ENCODE data around the gene PAIP2. TPM values are rescaled to one million over a fixed set of nuclear protein-coding genes. Genes with fewer than 3 reads are reported as not detected.
"Not testable (repeated sequence)": the region's sequence is repeated elsewhere in the genome, so short reads cannot be mapped to it uniquely, and the experiment has no call there.

PAIP2 gene
- total and polyA plus RNA-seq, 2 of the 4 experiments (the other 2 are of a cell fraction), result 41.9 to 59.5 TPM

- H4K5ac ChIP-seq (ENCODE audit: low read depth, low read length); H2BK20ac ChIP-seq (ENCODE audit: low read depth, low read length); H2AFZ ChIP-seq (replicated peaks; ENCODE audit: low read length, poor library complexity); H3K27ac ChIP-seq (ENCODE audit: insufficient read depth, low read length); H3K9me1 ChIP-seq (ENCODE audit: insufficient read depth, low read length); H2AK9ac ChIP-seq (replicated peaks; ENCODE audit: low read depth, low read length, poor library complexity); H4K91ac ChIP-seq (ENCODE audit: insufficient read depth, low read depth, low read length); H3K36me3 ChIP-seq (ENCODE audit: control insufficient read depth, insufficient read depth, low read length); H3K27me3 ChIP-seq (ENCODE audit: control insufficient read depth, insufficient read depth, low read length); H3K4me1 ChIP-seq (ENCODE audit: control insufficient read depth, insufficient read depth, low read length); H2AK5ac ChIP-seq (ENCODE audit: low read depth, low read length); dilution Hi-C loops (cut with HindIII; ENCODE audit: low sequenced_read_pairs, unreplicated experiment); H3K9ac ChIP-seq (ENCODE audit: low read depth, low read length); H2BK15ac ChIP-seq (ENCODE audit: low read depth, low read length); ATAC-seq (ENCODE audit: low read depth); H3K14ac ChIP-seq (replicated peaks; ENCODE audit: low read depth, low read length); H3K4me3 ChIP-seq (ENCODE audit: insufficient read depth, low read depth, low read length); H3K18ac ChIP-seq (ENCODE audit: low read depth, low read length); H3K9me3 ChIP-seq (ENCODE audit: control insufficient read depth, insufficient read depth, low read length); DNase-seq; BruUV-seq (replicated peaks); CTCF ChIA-PET; in situ Hi-C loops (cut with MboI; ENCODE audit: low sequenced_read_pairs); H2BK5ac ChIP-seq (ENCODE audit: low read depth, low read length, poor library complexity, severe bottlenecking); intact Hi-C loops (cut with micrococcal nuclease); H2BK120ac ChIP-seq (ENCODE audit: low read depth, low read length); H3K4ac ChIP-seq (ENCODE audit: low read depth, low read length); H3K23ac ChIP-seq (ENCODE audit: low read depth, low read length); H3K56ac ChIP-seq (ENCODE audit: extremely low read depth, insufficient read depth, low read length); H3K4me2 ChIP-seq (ENCODE audit: low read depth, low read length); H4K8ac ChIP-seq (ENCODE audit: low read depth in 2 of 2, low read length in 2 of 2): not testable (repeated sequence)
- H3K79me1 ChIP-seq (ENCODE audit: low read depth in 1 of 2, low read length in 2 of 2), result peaks cover 0 to 50% of the 10 kb centered on the region in 2 experiments; a peak in 3 of 4 replicates
- POLR2A ChIA-PET (ENCODE audit: unreplicated experiment), result interaction anchor here (0.6 kb wide), 1 partner anchor 12 kb away, joined by 3 read pairs; no protein-coding TSS in a partner anchor
- H4K20me1 ChIP-seq (ENCODE audit: insufficient read depth, low read length), result peaks cover 88% of the 10 kb centered on the region
- WGBS, 2 experiments (ENCODE audit: extremely low coverage in 2 of 2, insufficient read length in 1 of 2), result no CpG with 5 or more reads among the region's 8 CpGs
Measured at GRCh38 chr5:139345442-139345841, 3.8 kb downstream of the PAIP2 start.

DNA sequence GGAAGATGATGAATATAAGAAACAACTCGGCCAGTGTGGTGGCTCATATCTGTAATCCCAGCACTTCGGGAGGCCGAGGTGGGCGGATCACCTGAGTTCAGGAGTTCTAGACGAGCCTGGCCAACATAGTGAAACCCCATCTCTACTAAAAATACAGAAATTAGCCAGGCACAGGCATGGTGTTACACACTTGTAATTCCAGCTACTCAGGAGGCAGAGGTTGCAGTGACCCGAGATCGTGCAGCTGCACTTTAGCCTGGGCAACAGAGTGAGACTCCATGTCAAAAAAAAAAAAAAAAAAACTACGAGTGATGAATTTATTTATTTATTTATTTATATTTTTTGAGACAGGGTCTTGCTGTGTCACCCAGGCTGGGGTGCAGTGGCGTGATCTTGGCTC, 6.2 kb downstream of the PAIP2 start:
- ATAC-seq (ENCODE audit: low read depth); H3K14ac ChIP-seq (replicated peaks; ENCODE audit: low read depth, low read length); H2AK5ac ChIP-seq (ENCODE audit: low read depth, low read length); H2BK15ac ChIP-seq (ENCODE audit: low read depth, low read length); POLR2A ChIA-PET (ENCODE audit: unreplicated experiment); H3K4me2 ChIP-seq (ENCODE audit: low read depth, low read length); H3K27ac ChIP-seq (ENCODE audit: insufficient read depth, low read length); H3K9me1 ChIP-seq (ENCODE audit: insufficient read depth, low read length); H2BK5ac ChIP-seq (ENCODE audit: low read depth, low read length, poor library complexity, severe bottlenecking); dilution Hi-C loops (cut with HindIII; ENCODE audit: low sequenced_read_pairs, unreplicated experiment); H3K56ac ChIP-seq (ENCODE audit: extremely low read depth, insufficient read depth, low read length); H2BK120ac ChIP-seq (ENCODE audit: low read depth, low read length); H3K4ac ChIP-seq (ENCODE audit: low read depth, low read length); H3K27me3 ChIP-seq (ENCODE audit: control insufficient read depth, insufficient read depth, low read length); H3K36me3 ChIP-seq (ENCODE audit: control insufficient read depth, insufficient read depth, low read length); in situ Hi-C loops (cut with MboI; ENCODE audit: low sequenced_read_pairs); H2BK20ac ChIP-seq (ENCODE audit: low read depth, low read length); H3K9me3 ChIP-seq (ENCODE audit: control insufficient read depth, insufficient read depth, low read length); CTCF ChIA-PET; H4K8ac ChIP-seq (ENCODE audit: low read depth in 2 of 2, low read length in 2 of 2); intact Hi-C loops (cut with micrococcal nuclease); H3K4me1 ChIP-seq (ENCODE audit: control insufficient read depth, insufficient read depth, low read length); H3K9ac ChIP-seq (ENCODE audit: low read depth, low read length); H4K5ac ChIP-seq (ENCODE audit: low read depth, low read length); H3K4me3 ChIP-seq (ENCODE audit: insufficient read depth, low read depth, low read length); H2AFZ ChIP-seq (replicated peaks; ENCODE audit: low read length, poor library complexity); H2AK9ac ChIP-seq (replicated peaks; ENCODE audit: low read depth, low read length, poor library complexity); H4K91ac ChIP-seq (ENCODE audit: insufficient read depth, low read depth, low read length); BruUV-seq (replicated peaks); DNase-seq; H3K23ac ChIP-seq (ENCODE audit: low read depth, low read length); H3K18ac ChIP-seq (ENCODE audit: low read depth, low read length): not testable (repeated sequence)
- Histone ChIP-seq H4K20me1 (ENCODE audit: insufficient read depth, low read length) (peaks cover 93% of the 10 kb centered on the region), H3K79me1 (ENCODE audit: low read depth in 1 of 2, low read length in 2 of 2) (peaks cover 0 to 48% of the 10 kb centered on the region in 2 experiments; a peak in 3 of 4 replicates)
- 100% methylated on average over 1 of the region's 9 CpGs; no CpG with 5 or more reads in 1 of the 2 experiments for WGBS, 2 experiments (ENCODE audit: extremely low coverage in 2 of 2, insufficient read length in 1 of 2)

All from IMR-90 (cell line).